Body of pancreas (tissue), 4 donors: ENCODE measurements around the gene ATP11A.

Experiments used
- POLR2A ChIP-seq, 3 donors: fragments of 450-650 bp; IDR thresholded peaks; one replicate each; pipeline ENCODE4 v1.6.1; 2016; ENCODE audit warnings: antibody characterized with exemption in 3 of 3, mild to moderate bottlenecking in 2 of 3
- TF ChIP-seq, protein P1 (sequence below), 7 experiments: fragments of 450-650 bp in 4 of 7; fragments of 200-600 bp in 3 of 7; sonication (generic) in 3 of 7; IDR thresholded peaks; one replicate each; pipeline ENCODE4 v1.5.1; 2016 to 2019; ENCODE audit warnings: antibody characterized with exemption in 7 of 7

DNA sequence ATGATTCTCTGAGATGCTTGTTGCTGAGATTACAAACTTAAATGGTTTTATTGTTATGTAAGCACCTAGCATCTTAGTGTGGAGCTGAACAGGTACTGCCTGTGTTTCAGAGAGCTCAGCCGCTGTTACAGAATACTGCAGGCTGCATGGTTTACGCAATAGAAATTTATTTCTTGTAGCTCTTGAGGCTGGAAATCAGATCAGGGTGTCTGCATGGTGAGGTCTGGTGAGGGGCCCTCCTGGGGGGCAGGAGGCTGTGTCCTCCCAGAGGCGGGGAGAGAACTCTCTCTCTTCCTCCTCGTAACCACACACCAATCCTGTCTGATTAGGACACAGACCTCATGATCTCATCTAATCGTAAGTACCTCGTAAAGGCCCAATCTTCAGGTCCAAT lies 13.1 kb downstream of the ATP11A start:
- TF ChIP-seq, protein P1, sequence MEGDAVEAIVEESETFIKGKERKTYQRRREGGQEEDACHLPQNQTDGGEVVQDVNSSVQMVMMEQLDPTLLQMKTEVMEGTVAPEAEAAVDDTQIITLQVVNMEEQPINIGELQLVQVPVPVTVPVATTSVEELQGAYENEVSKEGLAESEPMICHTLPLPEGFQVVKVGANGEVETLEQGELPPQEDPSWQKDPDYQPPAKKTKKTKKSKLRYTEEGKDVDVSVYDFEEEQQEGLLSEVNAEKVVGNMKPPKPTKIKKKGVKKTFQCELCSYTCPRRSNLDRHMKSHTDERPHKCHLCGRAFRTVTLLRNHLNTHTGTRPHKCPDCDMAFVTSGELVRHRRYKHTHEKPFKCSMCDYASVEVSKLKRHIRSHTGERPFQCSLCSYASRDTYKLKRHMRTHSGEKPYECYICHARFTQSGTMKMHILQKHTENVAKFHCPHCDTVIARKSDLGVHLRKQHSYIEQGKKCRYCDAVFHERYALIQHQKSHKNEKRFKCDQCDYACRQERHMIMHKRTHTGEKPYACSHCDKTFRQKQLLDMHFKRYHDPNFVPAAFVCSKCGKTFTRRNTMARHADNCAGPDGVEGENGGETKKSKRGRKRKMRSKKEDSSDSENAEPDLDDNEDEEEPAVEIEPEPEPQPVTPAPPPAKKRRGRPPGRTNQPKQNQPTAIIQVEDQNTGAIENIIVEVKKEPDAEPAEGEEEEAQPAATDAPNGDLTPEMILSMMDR (IDR thresholded peaks at IDR 0.05), result no peak
- TF ChIP-seq POLR2A (IDR thresholded peaks at IDR 0.05), result no peak
